ENCODE results near the gene GOLGA3. TPM values are rescaled to one million over a fixed set of nuclear protein-coding genes. Genes with fewer than 3 reads are reported as not detected.
"Not testable (repeated sequence)": the region's sequence is repeated elsewhere in the genome, so short reads cannot be mapped to it uniquely, and the experiment has no call there.

The GOLGA3 gene
- total RNA-seq, 2 experiments from 2014 or later: 41.7 to 44.2 TPM

DNA sequence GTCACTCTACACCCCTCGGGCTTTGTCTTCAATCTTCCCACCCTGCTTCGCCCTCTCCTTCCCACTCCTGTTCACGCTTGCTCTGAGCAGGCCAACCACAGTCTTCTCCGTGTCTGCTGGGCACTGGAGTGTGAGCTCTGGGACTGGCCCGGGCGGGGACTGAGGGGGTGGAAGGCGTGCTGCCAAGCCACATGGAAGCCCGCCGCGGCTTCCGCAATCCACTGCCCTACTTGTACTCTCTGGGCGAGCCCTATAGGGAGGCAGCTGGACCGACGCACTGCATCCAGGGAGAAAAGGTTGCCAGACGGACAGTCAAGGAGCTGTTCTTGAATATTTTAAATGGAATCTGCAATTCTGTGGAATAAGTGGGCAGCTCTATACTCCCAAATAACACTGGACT lies 24.8 kb downstream of the GOLGA3 start:
- Mint-ChIP-seq H3K27ac (no peak overlapping the region), H3K36me3 (peaks cover 57% of the 10 kb centered on the region)
- no peak for DNase-seq

DNA sequence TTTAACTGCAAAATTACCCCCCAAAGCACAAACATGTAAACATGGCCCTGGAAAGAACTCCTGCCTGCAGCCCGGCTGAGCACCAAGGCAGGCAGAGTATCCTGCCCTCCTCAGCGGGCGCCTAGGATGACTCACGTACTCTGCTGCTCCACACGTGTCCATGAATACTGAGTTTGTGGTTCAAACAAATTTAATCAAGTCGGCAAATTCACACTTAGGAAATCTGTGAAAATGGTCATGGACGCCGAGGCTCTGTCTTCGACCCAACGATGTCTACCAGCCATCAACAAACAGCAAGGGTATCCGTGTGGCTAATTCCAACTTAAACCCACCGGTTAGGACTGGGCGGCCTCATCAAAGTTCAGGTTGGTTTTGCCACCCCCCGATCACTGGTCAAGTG lies 25.5 kb downstream of the GOLGA3 start:
- no peaks in the 10 kb centered on the region for H3K27me3 Mint-ChIP-seq
- peaks cover 50% of the 10 kb centered on the region for H3K36me3 Mint-ChIP-seq
- no peak for DNase-seq
- no peaks in the 10 kb centered on the region for H3K9me3 Mint-ChIP-seq
- ChIA-PET POLR2A (no interaction called here), CTCF (no interaction called here)
- no peak overlapping the region for H3K27ac Mint-ChIP-seq
- peaks cover 9% of the 10 kb centered on the region for H3K4me1 Mint-ChIP-seq (ENCODE audit: low read depth)
- intact Hi-C loops (cut with micrococcal nuclease): no loop called here
- no peak overlapping the region for H3K4me3 Mint-ChIP-seq

More for the DNA sequence above, 24.8 kb downstream of the GOLGA3 start:
- Mint-ChIP-seq H3K4me3 (no peak overlapping the region), H3K4me1 (ENCODE audit: low read depth) (peaks cover 9% of the 10 kb centered on the region), H3K9me3 (no peaks in the 10 kb centered on the region), H3K27me3 (no peaks in the 10 kb centered on the region)
- CTCF ChIA-PET: no interaction called here
- POLR2A ChIA-PET: no interaction called here
- intact Hi-C loops (cut with micrococcal nuclease): no loop called here

DNA sequence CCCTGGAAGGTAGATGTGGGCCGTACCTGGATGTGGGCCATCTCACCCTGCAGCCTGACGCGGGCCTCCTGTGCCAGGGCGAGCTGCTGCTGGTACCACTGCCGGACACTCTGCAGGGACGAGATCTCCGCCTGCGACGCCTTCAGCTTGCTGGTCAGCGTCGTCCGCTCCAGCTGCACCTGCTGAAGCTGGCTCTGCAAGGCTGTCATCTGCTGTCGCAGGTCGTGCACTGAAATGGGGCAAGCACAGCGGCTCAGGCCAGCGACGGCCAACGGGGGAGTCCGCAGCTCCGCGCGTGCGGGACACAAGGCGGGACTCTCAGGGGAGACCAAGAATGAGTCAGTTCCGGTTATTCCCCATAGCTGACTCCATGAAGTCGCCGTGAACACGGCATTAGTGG lies 26.9 kb downstream of the GOLGA3 start:
- POLR2A ChIA-PET: no interaction called here
- H3K27ac Mint-ChIP-seq: no peak overlapping the region
- intact Hi-C loops (cut with micrococcal nuclease): no loop called here

DNA sequence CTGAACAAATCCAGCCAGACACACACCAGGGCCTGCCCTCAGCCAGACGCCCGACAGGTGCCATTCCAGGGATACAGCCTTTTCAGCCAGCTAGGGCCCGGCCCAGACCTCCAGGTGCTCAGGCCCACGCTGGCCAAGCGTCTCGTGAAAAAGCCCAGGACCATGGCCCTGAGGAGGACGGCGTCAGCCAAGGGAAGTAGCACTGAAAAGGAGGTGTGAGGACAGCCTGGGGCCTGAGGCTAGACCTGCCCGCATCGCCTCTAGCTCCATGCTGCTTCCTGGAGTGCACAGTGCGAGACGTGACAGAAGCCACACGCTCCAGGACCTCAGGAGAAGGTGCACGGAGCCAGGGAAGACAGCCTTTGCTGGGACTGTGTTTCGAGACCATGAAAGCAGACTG lies 29.8 kb downstream of the GOLGA3 start:
- ChIA-PET CTCF (no interaction called here), POLR2A (interaction anchor here (0.5 kb wide), 1 partner anchor 100 kb away, joined by 3 read pairs; no protein-coding TSS in a partner anchor)
- Mint-ChIP-seq H3K9me3 (no peaks in the 10 kb centered on the region), H3K27me3 (no peaks in the 10 kb centered on the region), H3K27ac (no peak overlapping the region), H3K4me1 (ENCODE audit: low read depth) (no peaks in the 10 kb centered on the region), H3K4me3 (no peak overlapping the region), H3K36me3 (peaks cover 44% of the 10 kb centered on the region)
- intact Hi-C loops (cut with micrococcal nuclease): no loop called here
- DNase-seq: no peak

More for the DNA sequence above, 26.9 kb downstream of the GOLGA3 start:
- peaks cover 4% of the 10 kb centered on the region for H3K4me1 Mint-ChIP-seq (ENCODE audit: low read depth)
- no peaks in the 10 kb centered on the region for H3K27me3 Mint-ChIP-seq
- CTCF ChIA-PET: interaction anchor here (0.7 kb wide), 1 partner anchor 55 kb away, joined by 4 read pairs; no protein-coding TSS in a partner anchor
- H3K9me3 Mint-ChIP-seq: no peaks in the 10 kb centered on the region
- H3K36me3 Mint-ChIP-seq: peaks cover 47% of the 10 kb centered on the region
- DNase-seq: no peak
- H3K4me3 Mint-ChIP-seq: no peak overlapping the region

DNA sequence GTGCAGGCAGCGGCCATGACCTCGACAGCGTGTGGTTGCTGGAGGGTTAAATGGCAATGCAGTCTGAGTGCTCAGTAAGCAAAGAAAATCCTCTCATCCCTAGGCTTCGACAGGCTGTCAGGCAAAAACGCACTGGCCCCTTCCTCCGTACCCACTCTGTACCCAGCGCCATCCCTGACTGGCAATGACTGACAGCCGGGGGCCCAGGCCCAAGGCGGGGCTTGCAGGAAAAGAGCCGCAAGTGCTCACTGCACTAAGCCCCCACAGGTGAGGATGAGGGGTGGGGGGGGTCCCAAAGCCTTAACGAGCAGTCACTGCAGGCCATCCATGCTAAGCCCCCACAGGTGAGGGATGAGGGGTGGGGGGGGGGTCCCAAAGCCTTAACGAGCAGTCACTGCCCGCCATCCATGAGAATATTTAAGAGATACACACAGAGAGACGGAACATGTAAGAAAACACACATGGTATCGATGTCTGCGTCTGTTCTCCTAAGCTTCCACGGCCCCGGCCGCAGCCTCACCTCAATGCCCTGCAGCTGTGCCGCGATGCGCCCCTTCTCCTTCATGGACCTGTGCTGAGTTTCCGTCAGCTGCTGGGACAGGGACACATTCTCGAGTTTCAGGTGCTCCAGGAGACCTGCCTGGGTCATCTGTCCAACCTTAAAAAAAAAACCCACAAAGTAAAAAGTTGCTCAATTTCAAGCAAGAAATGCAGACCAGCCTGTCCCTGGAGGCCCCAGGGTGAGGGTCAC lies 30.7 kb downstream of the GOLGA3 start:
- no peak overlapping the region for H3K4me3 Mint-ChIP-seq
- CTCF ChIA-PET: no interaction called here
- H3K27ac Mint-ChIP-seq: no peak overlapping the region
- H3K36me3 Mint-ChIP-seq: peaks cover 35% of the 10 kb centered on the region
- no peaks in the 10 kb centered on the region for H3K9me3 Mint-ChIP-seq
- no peaks in the 10 kb centered on the region for H3K27me3 Mint-ChIP-seq
- POLR2A ChIA-PET: no interaction called here
- intact Hi-C loops (cut with micrococcal nuclease): no loop called here
- no peak for DNase-seq
- no peaks in the 10 kb centered on the region for H3K4me1 Mint-ChIP-seq (ENCODE audit: low read depth)

DNA sequence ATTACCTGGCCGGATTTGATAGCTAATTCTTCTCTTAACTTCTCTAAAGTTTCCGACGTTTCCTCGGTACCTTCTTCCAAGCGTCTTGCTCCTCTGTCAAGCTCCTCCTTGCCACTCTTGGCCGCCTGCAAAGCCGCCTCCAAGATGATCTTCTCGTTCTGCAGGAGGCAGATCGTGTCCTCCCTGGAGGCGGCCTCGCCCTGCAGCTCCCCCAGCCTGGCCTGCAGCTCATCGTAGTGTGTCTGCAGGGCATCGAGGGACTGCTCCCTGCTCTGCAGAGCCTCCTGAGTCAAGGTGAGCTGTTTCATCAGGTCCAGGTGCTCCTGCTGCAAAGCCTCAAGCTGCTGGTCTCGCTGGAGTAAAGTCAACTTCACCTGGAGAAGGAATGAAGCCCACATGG lies 32.8 kb downstream of the GOLGA3 start:
- intact Hi-C loops (cut with micrococcal nuclease): no loop called here
- Mint-ChIP-seq H3K27ac (no peak overlapping the region), H3K4me1 (ENCODE audit: low read depth) (no peaks in the 10 kb centered on the region), H3K9me3 (no peaks in the 10 kb centered on the region), H3K27me3 (no peaks in the 10 kb centered on the region), H3K36me3 (peaks cover 32% of the 10 kb centered on the region), H3K4me3 (no peak overlapping the region)
- no peak for DNase-seq
- CTCF ChIA-PET: interaction anchor here (0.6 kb wide), 1 partner anchor 658 kb away, joined by 3 read pairs; no protein-coding TSS in a partner anchor
- POLR2A ChIA-PET: no interaction called here

DNA sequence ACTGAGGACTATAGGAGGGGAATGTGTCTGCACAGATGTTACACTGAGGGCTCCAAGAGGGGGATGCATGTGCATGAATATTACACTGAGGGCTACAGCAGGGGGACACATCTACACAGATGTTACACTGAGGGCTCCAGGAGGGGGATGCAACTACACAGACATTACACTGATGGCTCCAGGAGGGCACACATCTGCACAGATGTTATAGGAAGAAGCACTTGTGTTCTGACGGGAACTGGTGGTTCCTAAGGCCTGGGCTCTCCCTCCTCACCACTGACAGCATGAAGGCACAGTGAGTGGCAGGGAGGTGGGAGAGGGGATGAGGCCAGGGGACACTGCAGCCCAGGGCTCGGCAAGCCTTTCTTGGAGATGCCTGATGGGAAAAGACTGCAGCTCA lies 36.7 kb downstream of the GOLGA3 start:
- H3K4me1 Mint-ChIP-seq (ENCODE audit: low read depth); CTCF ChIA-PET; H3K9me3 Mint-ChIP-seq; H3K4me3 Mint-ChIP-seq; DNase-seq; POLR2A ChIA-PET; H3K27me3 Mint-ChIP-seq; H3K27ac Mint-ChIP-seq; intact Hi-C loops (cut with micrococcal nuclease): not testable (repeated sequence)
- peaks cover 37% of the 10 kb centered on the region for H3K36me3 Mint-ChIP-seq

DNA sequence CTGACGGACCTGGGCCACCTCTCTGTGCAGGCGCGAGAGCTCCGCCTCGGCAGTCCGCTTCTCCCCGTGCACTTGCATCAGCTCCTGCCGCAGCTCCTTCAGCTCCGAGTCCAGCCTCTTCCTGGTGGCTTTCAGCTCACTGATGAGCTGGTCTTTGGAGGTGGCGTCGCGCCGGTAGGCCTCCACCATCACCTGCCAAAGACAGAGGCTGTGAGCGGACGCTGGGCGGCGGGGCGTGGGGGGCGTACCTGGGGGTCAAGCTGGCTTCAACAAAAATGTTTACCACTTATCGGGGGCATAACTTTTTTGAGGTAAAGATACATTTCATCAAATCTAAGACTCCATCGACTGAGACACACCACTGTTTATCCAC lies 39.6 kb downstream of the GOLGA3 start:
- Mint-ChIP-seq H3K36me3 (peaks cover 42% of the 10 kb centered on the region), H3K27me3 (no peaks in the 10 kb centered on the region), H3K9me3 (no peaks in the 10 kb centered on the region), H3K4me3 (no peak overlapping the region), H3K4me1 (ENCODE audit: low read depth) (no peaks in the 10 kb centered on the region), H3K27ac (no peak overlapping the region)
- CTCF ChIA-PET: no interaction called here
- POLR2A ChIA-PET: no interaction called here
- intact Hi-C loops (cut with micrococcal nuclease): no loop called here
- no peak for DNase-seq

DNA sequence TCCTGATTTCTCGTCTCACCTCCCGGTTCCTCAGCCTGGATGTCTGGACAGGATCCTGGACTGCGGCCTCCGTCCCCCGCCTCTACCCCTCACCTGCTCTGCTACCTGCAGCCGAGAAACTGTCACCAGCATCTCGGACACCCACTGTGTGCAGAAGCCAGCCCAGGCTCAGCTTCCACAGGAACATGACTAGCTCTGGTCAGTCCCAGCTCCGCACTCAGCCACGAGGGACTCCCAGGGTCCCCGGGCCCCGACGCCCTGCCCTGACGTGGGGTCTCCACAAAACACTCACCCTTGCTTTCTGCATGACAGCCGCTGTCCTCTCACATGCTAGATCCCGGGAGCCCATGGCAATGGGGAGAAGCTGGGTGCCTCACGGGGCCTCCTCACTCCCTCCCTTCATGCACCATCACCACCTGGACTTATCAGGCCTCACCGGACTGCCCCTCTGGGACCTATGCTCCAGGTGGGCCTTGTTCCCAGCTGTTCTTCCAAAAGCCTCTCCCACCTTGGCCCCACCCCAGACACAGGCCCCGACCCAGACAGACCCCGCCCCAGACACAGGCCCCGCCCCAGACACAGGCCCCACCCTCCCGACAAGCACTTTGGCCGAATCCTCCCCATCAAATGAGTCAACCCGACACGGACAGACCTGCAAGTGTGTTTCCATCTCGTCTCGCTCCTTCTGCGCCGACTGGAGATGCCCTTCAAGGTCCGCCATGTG lies 40.1 kb downstream of the GOLGA3 start:
- Mint-ChIP-seq H3K27me3 (no peaks in the 10 kb centered on the region), H3K9me3 (no peaks in the 10 kb centered on the region), H3K4me3 (no peak overlapping the region), H3K4me1 (ENCODE audit: low read depth) (no peaks in the 10 kb centered on the region), H3K36me3 (peaks cover 44% of the 10 kb centered on the region), H3K27ac (no peak overlapping the region)
- DNase-seq: no peak
- intact Hi-C loops (cut with micrococcal nuclease): no loop called here
- ChIA-PET CTCF (no interaction called here), POLR2A (no interaction called here)

DNA sequence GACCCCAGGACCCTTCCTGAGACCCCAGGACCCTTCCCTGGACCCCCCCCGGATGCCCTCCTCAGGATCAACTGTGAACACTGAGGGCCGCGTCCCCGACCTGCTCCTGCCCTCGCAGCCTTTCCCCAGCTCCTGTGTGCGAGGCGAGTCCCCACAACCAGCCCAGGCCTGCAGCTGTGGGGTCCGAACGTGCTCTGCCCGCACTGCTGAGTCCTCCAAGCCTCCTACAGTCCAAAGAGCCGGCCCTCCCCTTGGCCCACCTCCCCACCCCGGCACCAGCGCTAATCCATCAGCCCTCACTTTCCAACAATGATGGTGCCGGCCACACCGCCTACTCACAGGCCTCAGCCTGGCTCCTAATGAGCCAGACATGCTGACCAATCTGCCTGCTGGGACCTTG lies 40.8 kb downstream of the GOLGA3 start:
- no peak for DNase-seq
- no peaks in the 10 kb centered on the region for H3K4me1 Mint-ChIP-seq (ENCODE audit: low read depth)
- CTCF ChIA-PET: no interaction called here
- no peak overlapping the region for H3K27ac Mint-ChIP-seq
- no peaks in the 10 kb centered on the region for H3K9me3 Mint-ChIP-seq
- no peaks in the 10 kb centered on the region for H3K27me3 Mint-ChIP-seq
- intact Hi-C loops (cut with micrococcal nuclease): no loop called here
- H3K36me3 Mint-ChIP-seq: peaks cover 48% of the 10 kb centered on the region
- POLR2A ChIA-PET: no interaction called here
- H3K4me3 Mint-ChIP-seq: no peak overlapping the region

DNA sequence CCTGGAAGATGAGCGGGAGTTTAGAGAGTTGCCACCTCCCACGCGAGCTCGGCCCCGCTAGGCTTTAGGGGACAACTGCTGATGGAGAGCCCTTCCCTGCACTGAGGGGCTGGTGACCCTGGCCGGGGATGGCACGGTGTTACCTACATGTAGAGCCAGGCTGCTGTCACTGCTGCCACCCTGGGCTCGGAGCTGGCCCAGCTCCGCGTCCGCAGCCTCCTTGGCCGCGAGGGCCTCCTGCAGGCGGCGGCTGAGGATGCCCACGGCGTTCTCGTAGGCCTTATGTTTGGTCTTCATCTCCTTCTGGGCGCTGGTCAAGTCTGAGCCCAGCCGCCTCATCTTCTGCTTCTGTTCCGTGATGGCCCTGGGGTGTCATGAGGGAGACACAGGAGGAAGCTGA lies 42.5 kb downstream of the GOLGA3 start:
- DNase-seq: no peak
- intact Hi-C loops (cut with micrococcal nuclease): no loop called here
- no peaks in the 10 kb centered on the region for H3K4me1 Mint-ChIP-seq (ENCODE audit: low read depth)
- ChIA-PET CTCF (no interaction called here), POLR2A (no interaction called here)
- H3K36me3 Mint-ChIP-seq: peaks cover 42% of the 10 kb centered on the region
- H3K9me3 Mint-ChIP-seq: no peaks in the 10 kb centered on the region
- no peaks in the 10 kb centered on the region for H3K27me3 Mint-ChIP-seq
- no peak overlapping the region for H3K4me3 Mint-ChIP-seq
- no peak overlapping the region for H3K27ac Mint-ChIP-seq

DNA sequence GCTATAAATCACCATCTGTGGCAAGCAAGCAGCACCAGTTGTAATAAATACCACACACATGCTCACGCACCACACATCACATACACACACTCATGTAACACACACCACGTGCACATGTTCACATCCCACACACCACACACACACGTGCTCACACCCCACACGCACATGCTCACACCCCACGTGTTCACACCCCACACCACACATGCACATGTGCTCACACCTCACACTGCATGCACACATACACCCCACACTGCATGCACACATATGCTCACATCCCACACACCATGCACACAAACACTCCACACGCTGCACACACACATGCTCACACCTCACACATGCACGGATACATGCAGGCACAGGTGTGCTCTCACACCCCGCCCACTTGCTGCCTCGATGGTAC lies 44.1 kb downstream of the GOLGA3 start:
- ChIA-PET CTCF (no interaction called here), POLR2A (no interaction called here)
- DNase-seq: no peak
- H3K36me3 Mint-ChIP-seq: peaks cover 53% of the 10 kb centered on the region
- no peaks in the 10 kb centered on the region for H3K4me1 Mint-ChIP-seq (ENCODE audit: low read depth)
- no peak overlapping the region for H3K27ac Mint-ChIP-seq
- intact Hi-C loops (cut with micrococcal nuclease): no loop called here
- no peaks in the 10 kb centered on the region for H3K27me3 Mint-ChIP-seq
- H3K4me3 Mint-ChIP-seq: no peak overlapping the region
- no peaks in the 10 kb centered on the region for H3K9me3 Mint-ChIP-seq

DNA sequence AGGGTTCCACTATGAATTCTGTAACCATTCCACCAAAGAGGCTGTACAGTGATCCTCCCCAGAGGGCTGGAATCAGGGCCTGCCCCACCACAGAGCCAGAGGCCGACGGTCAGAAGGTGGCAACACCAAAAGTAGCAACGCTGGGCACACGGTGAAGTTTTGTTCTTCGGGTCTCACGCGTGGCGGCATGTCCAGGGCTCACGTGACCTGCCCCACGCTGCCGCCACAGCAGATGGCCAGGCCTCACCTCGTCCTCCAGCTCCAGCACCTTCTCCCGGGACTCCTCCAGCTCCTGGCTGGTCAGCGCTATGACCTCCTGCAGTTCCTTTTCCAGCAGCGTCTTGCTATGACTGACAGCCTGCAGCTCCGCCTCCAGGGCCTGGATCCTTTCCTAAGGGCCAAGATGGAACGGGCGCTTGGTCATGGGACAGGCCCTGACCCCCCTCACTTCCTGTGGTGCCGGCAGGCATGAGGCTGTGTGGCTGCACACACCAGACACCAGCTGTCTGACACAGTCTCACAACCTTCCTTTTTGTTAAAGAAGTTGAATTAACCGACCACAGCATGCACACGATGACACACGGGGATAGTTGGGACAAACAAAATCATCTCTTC lies 44.6 kb downstream of the GOLGA3 start:
- no peak overlapping the region for H3K4me3 Mint-ChIP-seq
- CTCF ChIA-PET: no interaction called here

More for the DNA sequence above, 44.6 kb downstream of the GOLGA3 start:
- DNase-seq: no peak
- intact Hi-C loops (cut with micrococcal nuclease): no loop called here
- no peaks in the 10 kb centered on the region for H3K9me3 Mint-ChIP-seq
- POLR2A ChIA-PET: no interaction called here
- H3K27ac Mint-ChIP-seq: no peak overlapping the region
- H3K27me3 Mint-ChIP-seq: no peaks in the 10 kb centered on the region
- no peaks in the 10 kb centered on the region for H3K4me1 Mint-ChIP-seq (ENCODE audit: low read depth)
- H3K36me3 Mint-ChIP-seq: peaks cover 50% of the 10 kb centered on the region

Data from activated CD4-positive, alpha-beta memory T cell treated with anti-CD3 and anti-CD28 coated beads for 36 hours (primary cell).